Tibial nerve (tissue), 4 donors: Measurements from ENCODE around the gene HHLA2.

Experiments used
- CTCF ChIP-seq, 5 experiments: fragments of 200-600 bp in 3 of 5; fragments of 450-650 bp in 2 of 5; sonication (generic) in 3 of 5; IDR thresholded peaks; one replicate each; pipeline ENCODE4 v1.5.1; 2016 to 2019; ENCODE audit warnings: antibody characterized with exemption in 5 of 5, mild to moderate bottlenecking in 3 of 5, moderate library complexity in 2 of 5
- EP300 ChIP-seq, 2 donors: sonication (generic); formaldehyde crosslinking; IDR thresholded peaks; one replicate each; pipeline ENCODE4 v1.6.1; 2017; ENCODE audit warnings: antibody characterized with exemption in 2 of 2, mild to moderate bottlenecking in 1 of 2

GRCh38 chr3:108297647-108298046, 1.3 kb downstream of the HHLA2 start:
- TF ChIP-seq CTCF (IDR thresholded peaks at IDR 0.05) (no peak), EP300 (IDR thresholded peaks at IDR 0.05) (no peak)
